GM12878 (cell line): ENCODE measurements around the gene CATSPERZ. TPM values are rescaled to one million over a fixed set of nuclear protein-coding genes. Genes with fewer than 3 reads are reported as not detected.

Experiments
- ATF3 ChIP-seq: IDR thresholded peaks from 2 replicates; pipeline ENCODE4 v1.6.1; 2011; ENCODE audit warnings: low read depth, mild to moderate bottlenecking, low read length, moderate library complexity, borderline replicate concordance; ENCODE audit errors: extremely low read depth
- BCL11A ChIP-seq: IDR thresholded peaks from 2 replicates; pipeline ENCODE4 v1.6.1; 2011; ENCODE audit warnings: low read depth, low read length
- BMI1 ChIP-seq: fragments of 450-650 bp; IDR thresholded peaks from 2 replicates; pipeline ENCODE4 v1.6.1; 2016; ENCODE audit warnings: mild to moderate bottlenecking, moderate library complexity, borderline replicate concordance
- FOXK2 ChIP-seq: fragments of 450-650 bp; IDR thresholded peaks from 2 replicates; pipeline ENCODE4 v1.6.1; 2017; ENCODE audit warnings: mild to moderate bottlenecking, moderate library complexity
- KLF5 ChIP-seq: fragments of 450-650 bp; IDR thresholded peaks from 2 replicates; pipeline ENCODE4 v1.6.1; 2014; ENCODE audit warnings: mild to moderate bottlenecking; ENCODE audit not compliant: partially characterized antibody
- NFYB ChIP-seq: IDR thresholded peaks from 2 replicates; pipeline ENCODE4 v1.6.1; 2011; ENCODE audit warnings: low read depth, mild to moderate bottlenecking, low read length, improper control_type of control experiment, moderate library complexity; ENCODE audit not compliant: insufficient read depth
- NR2C2 ChIP-seq: IDR thresholded peaks from 2 replicates; pipeline ENCODE4 v1.6.1; 2011; ENCODE audit warnings: borderline replicate concordance, low read depth; ENCODE audit not compliant: control insufficient read depth, insufficient read length
- PAX5 ChIP-seq: IDR thresholded peaks from 2 replicates; pipeline ENCODE4 v1.6.1; 2011; ENCODE audit warnings: low read depth, low read length, borderline replicate concordance
- PKNOX1 ChIP-seq: fragments of 450-650 bp; IDR thresholded peaks from 2 replicates; pipeline ENCODE4 v1.6.1; 2016; ENCODE audit warnings: mild to moderate bottlenecking
- PML ChIP-seq: IDR thresholded peaks from 2 replicates; pipeline ENCODE4 v1.6.1; 2012; ENCODE audit warnings: low read length, inconsistent platforms
- POLR2A ChIP-seq: IDR thresholded peaks from 2 replicates; pipeline ENCODE4 v1.6.1; 2011; ENCODE audit warnings: low read depth, mild to moderate bottlenecking, low read length
- POLR2AphosphoS2 ChIP-seq: IDR thresholded peaks from 2 replicates; pipeline ENCODE4 v1.6.1; 2011; ENCODE audit warnings: low read depth, mild to moderate bottlenecking, low read length, improper control_type of control experiment, moderate library complexity
- RFX5 ChIP-seq: IDR thresholded peaks from 2 replicates; pipeline ENCODE4 v1.6.1; 2011; ENCODE audit warnings: low read depth, low read length, improper control_type of control experiment
- SKIL ChIP-seq: fragments of 450-650 bp; IDR thresholded peaks from 2 replicates; pipeline ENCODE4 v1.6.1; 2017; ENCODE audit warnings: mild to moderate bottlenecking, low read depth, inconsistent platforms; ENCODE audit not compliant: poor library complexity, severe bottlenecking
- SREBF1 ChIP-seq: IDR thresholded peaks from 2 replicates; pipeline ENCODE4 v1.6.1; 2012; ENCODE audit warnings: mild to moderate bottlenecking, low read length
- SREBF2 ChIP-seq: IDR thresholded peaks from 2 replicates; pipeline ENCODE4 v1.6.1; 2012; ENCODE audit warnings: mild to moderate bottlenecking, low read length
- TARDBP ChIP-seq: IDR thresholded peaks from 2 replicates; pipeline ENCODE4 v1.6.1; 2016; ENCODE audit warnings: borderline replicate concordance
- YY1 ChIP-seq: IDR thresholded peaks from 2 replicates; pipeline ENCODE4 v1.6.1; 2011; ENCODE audit warnings: low read depth, mild to moderate bottlenecking, low read length
- ZNF24 ChIP-seq: fragments of 450-650 bp; IDR thresholded peaks from 2 replicates; pipeline ENCODE4 v1.6.1; 2017; ENCODE audit warnings: antibody characterized with exemption, mild to moderate bottlenecking
- polyA plus RNA-seq, 11 experiments: library from polyadenylated mRNA; depleted of rRNA in 4 of 11; unstranded in 6 of 11; stranded (reverse) in 5 of 11; fragments of >200 nt; fragmentation: Nextera tagmentation in 4 of 11; fragmentation: Illumina TruSeq in 1 of 11; extraction: Ambion mirVana in 4 of 11; extraction: Trizol in 1 of 11; gene quantifications; 1 replicate in 1 of 11; 2 replicates in 10 of 11; pipeline versions ENCODE4 v1.2.1 to v1.2.3, GENCODE V29; 2011 to 2016; ENCODE audit warnings: inconsistent platforms in 2 of 11, missing spikeins in 2 of 11, low read depth in 1 of 11
- total RNA-seq, 4 experiments: library from RNA; depleted of rRNA in 3 of 4; stranded (reverse); fragments of >200 nt in 3 of 4; fragmentation: Illumina TruSeq in 1 of 4; extraction: Trizol in 1 of 4; gene quantifications; 2 replicates each; pipeline versions ENCODE4 v1.2.1 to v1.2.3, GENCODE V29; 2013 to 2021
- TF ChIP-seq, protein P1 (sequence below): fragments of 450-650 bp; formaldehyde crosslinking; IDR thresholded peaks from 2 replicates; pipeline ENCODE4 v1.5.0; 2022; ENCODE audit warnings: mild to moderate bottlenecking, missing genetic modification characterization
- TF ChIP-seq, protein P2 (sequence below): IDR thresholded peaks from 2 replicates; pipeline ENCODE4 v1.6.1; 2011; ENCODE audit warnings: borderline replicate concordance, low read depth, mild to moderate bottlenecking, moderate library complexity, mixed read lengths, low read length; ENCODE audit not compliant: insufficient read depth; ENCODE audit errors: extremely low read length

CATSPERZ gene
- total and polyA plus RNA-seq, 10 of the 15 experiments (the other 5 are each of a cell fraction or from before 2014, with no cell fraction given): 0.12 to 0.31 TPM; not detected in 8

- TF ChIP-seq ATF3 (no peak), ZNF24 (no peak), YY1 (no peak; the same call in 1 of the 2 replicates), POLR2A (no peak), BCL11A (no peak), TARDBP (no peak), PKNOX1 (peak; percentile 96), PAX5 (peak; percentile 94), SREBF1 (no peak), NFYB (no peak), SKIL (peak; percentile 56), PML (no peak), SREBF2 (no peak), KLF5 (no peak), FOXK2 (no peak), RFX5 (no peak), BMI1 (no peak), NR2C2 (no peak), POLR2AphosphoS2 (no peak)
- TF ChIP-seq, protein P1, sequence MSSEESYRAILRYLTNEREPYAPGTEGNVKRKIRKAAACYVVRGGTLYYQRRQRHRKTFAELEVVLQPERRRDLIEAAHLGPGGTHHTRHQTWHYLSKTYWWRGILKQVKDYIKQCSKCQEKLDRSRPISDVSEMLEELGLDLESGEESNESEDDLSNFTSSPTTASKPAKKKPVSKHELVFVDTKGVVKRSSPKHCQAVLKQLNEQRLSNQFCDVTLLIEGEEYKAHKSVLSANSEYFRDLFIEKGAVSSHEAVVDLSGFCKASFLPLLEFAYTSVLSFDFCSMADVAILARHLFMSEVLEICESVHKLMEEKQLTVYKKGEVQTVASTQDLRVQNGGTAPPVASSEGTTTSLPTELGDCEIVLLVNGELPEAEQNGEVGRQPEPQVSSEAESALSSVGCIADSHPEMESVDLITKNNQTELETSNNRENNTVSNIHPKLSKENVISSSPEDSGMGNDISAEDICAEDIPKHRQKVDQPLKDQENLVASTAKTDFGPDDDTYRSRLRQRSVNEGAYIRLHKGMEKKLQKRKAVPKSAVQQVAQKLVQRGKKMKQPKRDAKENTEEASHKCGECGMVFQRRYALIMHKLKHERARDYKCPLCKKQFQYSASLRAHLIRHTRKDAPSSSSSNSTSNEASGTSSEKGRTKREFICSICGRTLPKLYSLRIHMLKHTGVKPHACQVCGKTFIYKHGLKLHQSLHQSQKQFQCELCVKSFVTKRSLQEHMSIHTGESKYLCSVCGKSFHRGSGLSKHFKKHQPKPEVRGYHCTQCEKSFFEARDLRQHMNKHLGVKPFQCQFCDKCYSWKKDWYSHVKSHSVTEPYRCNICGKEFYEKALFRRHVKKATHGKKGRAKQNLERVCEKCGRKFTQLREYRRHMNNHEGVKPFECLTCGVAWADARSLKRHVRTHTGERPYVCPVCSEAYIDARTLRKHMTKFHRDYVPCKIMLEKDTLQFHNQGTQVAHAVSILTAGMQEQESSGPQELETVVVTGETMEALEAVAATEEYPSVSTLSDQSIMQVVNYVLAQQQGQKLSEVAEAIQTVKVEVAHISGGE (CRISPR knock-in tag): no peak
- TF ChIP-seq, protein P2, sequence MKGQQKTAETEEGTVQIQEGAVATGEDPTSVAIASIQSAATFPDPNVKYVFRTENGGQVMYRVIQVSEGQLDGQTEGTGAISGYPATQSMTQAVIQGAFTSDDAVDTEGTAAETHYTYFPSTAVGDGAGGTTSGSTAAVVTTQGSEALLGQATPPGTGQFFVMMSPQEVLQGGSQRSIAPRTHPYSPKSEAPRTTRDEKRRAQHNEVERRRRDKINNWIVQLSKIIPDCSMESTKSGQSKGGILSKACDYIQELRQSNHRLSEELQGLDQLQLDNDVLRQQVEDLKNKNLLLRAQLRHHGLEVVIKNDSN: no peak
Measured at GRCh38 chr11:64334764-64335735, 34.9 kb downstream of the CATSPERZ start (continued).
